Activated CD4-positive, CD25-positive, alpha-beta regulatory T cell (primary cell): ENCODE data around the gene CACNA2D4.

Experiments
- DNase-seq, 4 experiments: peaks; one replicate each; lab custom pipeline; 2025; lab: John Stamatoyannopoulos, UW

The CACNA2D4 gene

GRCh38 chr12:1888923-1889322, 29.5 kb downstream of the CACNA2D4 start:
- no peak for DNase-seq

GRCh38 chr12:1886396-1887008, 31.9 kb downstream of the CACNA2D4 start:
- DNase-seq = no peak

DNA sequence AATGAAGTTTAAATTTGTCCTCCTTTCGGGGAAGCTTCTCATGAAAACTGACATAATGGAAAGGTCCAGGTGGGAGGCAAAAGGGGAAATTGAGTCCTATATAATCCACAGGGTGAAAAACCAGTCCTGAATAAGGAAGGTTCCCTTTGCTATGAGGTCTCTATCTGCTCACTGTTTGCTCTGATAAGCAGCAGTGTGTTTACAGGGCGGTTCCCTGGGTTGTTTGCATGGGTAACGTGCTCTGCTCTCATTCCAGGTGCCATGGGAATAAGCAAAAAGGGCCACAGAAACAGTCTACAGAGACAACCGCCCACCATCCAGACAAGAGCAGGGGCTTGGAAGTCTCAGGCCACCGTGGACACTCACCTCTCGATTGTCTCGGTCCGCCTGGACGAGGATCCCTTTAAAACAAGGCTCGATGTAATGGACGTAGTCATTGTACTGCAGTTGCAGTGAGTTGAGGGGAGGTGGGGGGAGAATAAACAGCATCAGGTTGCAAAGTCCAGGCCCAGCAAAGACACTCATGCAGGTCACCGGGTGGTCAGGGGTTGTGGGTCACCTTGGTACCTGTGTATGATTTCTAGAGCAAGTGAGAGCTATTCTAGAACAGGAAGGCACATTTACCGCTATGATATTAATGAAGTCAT, 32.7 kb downstream of the CACNA2D4 start:
- DNase-seq = no peak

GRCh38 chr12:1885082-1885596, 33.3 kb downstream of the CACNA2D4 start:
- DNase-seq = no peak

- no peak for DNase-seq
Measured at GRCh38 chr12:1884651-1885050, 33.8 kb downstream of the CACNA2D4 start.

DNA sequence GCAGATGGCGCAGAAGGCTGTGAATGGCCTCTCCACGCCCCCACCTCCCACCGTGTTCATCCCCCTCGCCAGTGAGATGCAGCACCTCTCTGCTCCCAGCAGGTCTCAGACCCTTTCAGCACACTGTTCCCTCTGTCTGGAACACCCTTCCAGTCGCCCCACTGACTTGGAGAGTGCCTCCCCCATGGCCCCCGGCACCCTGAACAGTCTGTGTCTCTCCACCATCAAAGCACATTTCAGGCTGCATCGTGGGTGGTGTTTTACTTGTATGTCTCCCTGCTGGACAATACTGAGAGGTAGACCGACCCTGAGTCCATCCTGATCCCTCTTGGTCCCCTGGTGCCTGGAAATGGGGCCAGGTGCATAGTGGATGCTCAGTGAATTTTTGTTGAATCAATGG, 34.9 kb downstream of the CACNA2D4 start:
- DNase-seq = no peak

- no peak for DNase-seq
Measured at GRCh38 chr12:1882850-1883470, 35.5 kb downstream of the CACNA2D4 start.

- no peak for DNase-seq
Measured at GRCh38 chr12:1882405-1882804, 36.0 kb downstream of the CACNA2D4 start.

- DNase-seq = no peak
Measured at GRCh38 chr12:1881936-1882335, 36.5 kb downstream of the CACNA2D4 start.

- no peak for DNase-seq
Measured at GRCh38 chr12:1881301-1881700, 37.2 kb downstream of the CACNA2D4 start.

- no peak for DNase-seq
Measured at GRCh38 chr12:1880876-1881275, 37.6 kb downstream of the CACNA2D4 start.

GRCh38 chr12:1880153-1880845, 38.2 kb downstream of the CACNA2D4 start:
- no peak for DNase-seq

GRCh38 chr12:1879633-1880032, 38.8 kb downstream of the CACNA2D4 start:
- DNase-seq = no peak

GRCh38 chr12:1878695-1879094, 39.8 kb downstream of the CACNA2D4 start:
- DNase-seq = no peak

DNA sequence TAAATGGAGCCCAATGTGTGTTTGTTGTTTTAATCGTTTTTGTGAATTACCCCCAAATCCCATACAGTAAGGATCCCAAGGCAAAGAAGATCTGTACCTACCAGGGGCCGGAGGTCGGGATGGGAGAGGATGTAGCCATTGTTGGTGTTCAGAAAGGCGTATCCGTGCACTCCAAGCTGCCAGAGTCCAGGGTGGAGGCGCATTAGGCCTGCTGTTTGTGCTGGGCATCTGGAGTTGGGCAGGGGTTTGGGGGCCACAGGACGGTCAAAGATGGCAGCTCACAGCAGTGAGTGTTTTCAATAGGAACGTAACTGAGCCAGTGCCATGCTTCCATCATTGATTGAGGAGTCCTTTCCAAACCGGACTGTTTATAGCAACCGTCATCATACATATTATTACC, 40.2 kb downstream of the CACNA2D4 start:
- DNase-seq = no peak

- DNase-seq = no peak
Measured at GRCh38 chr12:1877169-1877878, 41.1 kb downstream of the CACNA2D4 start.

- DNase-seq = no peak
Measured at GRCh38 chr12:1876086-1876485, 42.4 kb downstream of the CACNA2D4 start.

GRCh38 chr12:1875608-1876007, 42.8 kb downstream of the CACNA2D4 start:
- DNase-seq = no peak

DNA sequence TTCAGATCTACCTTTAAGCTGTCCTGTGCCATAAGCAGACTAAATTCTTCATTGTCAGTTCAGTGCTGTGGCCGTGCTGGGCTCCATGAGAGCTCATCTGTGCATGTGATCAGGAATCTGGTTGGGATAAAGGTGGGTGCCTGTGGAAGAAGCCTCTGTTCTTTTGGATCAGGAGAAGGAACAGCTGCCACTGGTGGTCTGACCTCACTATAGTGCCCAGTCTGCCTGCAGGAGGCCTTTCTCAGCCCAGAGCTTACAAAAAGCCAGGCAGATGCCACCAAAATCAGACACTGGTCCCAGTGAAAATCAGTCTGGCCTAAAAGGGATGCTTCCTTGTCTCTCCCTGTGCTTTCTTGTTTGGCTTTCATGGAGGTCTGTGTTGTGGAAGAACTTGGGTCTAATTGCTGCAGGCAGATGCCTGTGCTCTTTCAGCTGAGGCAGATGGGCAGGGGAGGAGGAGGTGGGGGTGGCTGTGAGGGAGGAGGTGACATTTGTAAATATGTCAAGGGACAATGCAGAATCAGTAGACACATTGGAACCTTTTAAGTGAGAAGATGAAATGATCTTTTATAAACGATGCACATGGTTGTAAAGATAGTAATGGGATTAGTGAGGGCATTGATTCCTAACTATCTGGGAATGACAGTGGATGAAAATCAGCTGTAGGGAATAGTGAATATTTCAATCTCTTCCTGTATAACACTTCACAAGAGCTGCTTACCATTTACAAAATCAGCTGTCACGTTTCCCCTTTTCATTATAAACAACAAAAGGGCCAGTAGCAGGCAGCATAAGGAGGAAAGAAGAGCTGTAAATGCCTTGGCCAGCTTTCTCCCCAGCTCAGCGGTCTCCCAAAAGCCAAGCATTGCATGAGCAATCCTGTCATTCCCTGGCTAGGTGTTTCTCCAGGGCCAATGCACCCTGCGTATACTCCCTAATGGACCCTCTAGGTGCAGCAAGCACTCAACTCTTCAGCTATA, 44.6 kb downstream of the CACNA2D4 start:
- DNase-seq = no peak

DNA sequence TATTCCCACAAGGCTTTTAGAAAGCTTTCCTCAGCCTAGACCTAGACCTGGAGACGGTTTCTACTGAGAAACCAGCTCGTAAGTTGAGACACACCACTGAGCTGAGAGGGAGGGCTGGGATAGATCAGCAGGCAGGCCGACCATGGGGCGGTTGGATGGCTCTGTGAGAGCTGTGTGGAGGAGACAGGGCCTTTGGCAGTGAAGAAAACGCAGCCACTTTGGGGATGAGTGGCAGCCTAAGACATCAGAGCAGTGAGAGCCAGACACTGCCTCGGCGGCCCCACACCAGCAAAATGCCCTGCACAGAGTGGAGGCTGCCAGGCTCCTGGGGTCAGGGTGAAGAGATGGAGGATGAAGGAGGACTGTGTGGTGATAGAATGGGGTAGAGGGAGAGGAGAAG, 46.0 kb downstream of the CACNA2D4 start:
- no peak for DNase-seq

DNA sequence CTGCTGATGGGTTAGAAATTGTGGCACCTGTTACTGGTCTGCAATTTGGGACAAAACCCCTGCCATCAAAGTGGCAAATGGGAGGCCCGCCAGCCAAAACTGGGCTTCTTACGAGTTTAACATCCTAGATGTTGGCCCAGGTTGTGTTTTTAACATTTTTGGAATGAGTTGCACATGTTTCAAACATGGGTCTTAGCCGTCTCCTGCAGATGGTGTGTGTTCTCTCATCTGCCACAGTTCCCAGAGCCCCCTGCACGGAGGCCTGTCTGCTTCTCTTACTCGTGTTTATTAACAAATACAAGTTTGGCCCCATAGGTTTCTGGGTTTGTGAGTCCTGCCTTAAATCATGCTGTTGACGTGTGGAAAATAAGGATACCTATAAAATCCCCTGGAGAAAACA, 46.5 kb downstream of the CACNA2D4 start:
- DNase-seq = no peak
